ENCODE data around the gene SYNDIG1L.

DNA sequence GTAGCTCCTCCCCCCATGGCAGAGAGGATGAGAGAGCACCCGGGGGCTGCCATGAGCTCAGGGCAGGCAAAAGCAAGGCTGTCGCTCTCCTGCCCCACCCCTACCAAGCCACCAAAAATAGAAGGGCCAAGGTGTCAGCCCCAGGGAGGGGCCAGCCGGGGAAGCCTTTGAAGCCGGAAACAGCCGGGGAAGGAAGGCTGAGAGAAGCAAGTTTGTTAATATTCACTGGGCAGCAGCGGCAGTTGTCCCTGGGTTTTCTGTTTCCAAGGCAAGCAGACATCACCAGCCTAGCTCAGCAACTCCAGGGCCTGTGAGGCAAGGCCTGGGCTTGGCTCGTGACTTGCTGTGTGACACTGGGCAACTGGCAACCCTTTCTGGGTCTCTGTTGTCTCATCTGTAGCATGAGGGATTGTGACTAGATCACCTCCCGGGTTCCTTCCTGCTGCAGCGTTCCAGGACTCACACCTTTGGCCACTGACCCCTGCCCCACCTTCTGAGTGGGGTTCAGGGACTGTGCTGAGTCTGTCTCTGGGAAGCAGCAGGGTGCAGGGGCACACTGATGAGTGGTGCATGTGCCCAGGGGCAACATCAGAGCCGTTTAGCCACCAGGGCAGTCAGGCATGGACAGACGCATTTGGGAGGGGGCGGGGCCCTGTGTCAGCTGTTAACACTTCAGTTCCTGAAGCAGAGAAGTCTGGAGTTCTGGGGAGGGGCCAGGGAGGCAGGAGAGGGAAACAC, 24.3 kb downstream of the SYNDIG1L start:
- TF ChIP-seq POLR2AphosphoS5 (IDR thresholded peaks at IDR 0.05): no peak
- TF ChIP-seq, protein P1, sequence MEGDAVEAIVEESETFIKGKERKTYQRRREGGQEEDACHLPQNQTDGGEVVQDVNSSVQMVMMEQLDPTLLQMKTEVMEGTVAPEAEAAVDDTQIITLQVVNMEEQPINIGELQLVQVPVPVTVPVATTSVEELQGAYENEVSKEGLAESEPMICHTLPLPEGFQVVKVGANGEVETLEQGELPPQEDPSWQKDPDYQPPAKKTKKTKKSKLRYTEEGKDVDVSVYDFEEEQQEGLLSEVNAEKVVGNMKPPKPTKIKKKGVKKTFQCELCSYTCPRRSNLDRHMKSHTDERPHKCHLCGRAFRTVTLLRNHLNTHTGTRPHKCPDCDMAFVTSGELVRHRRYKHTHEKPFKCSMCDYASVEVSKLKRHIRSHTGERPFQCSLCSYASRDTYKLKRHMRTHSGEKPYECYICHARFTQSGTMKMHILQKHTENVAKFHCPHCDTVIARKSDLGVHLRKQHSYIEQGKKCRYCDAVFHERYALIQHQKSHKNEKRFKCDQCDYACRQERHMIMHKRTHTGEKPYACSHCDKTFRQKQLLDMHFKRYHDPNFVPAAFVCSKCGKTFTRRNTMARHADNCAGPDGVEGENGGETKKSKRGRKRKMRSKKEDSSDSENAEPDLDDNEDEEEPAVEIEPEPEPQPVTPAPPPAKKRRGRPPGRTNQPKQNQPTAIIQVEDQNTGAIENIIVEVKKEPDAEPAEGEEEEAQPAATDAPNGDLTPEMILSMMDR (IDR thresholded peaks at IDR 0.05): no peak
- TF ChIP-seq POLR2A (IDR thresholded peaks at IDR 0.05): no peak
- TF ChIP-seq EP300 (IDR thresholded peaks at IDR 0.05): no peak

Data from suprapubic skin (tissue), 4 donors.